Epithelial cell of proximal tubule (primary cell): ENCODE measurements around the gene PLCD1. TPM values are rescaled to one million over a fixed set of nuclear protein-coding genes. Genes with fewer than 3 reads are reported as not detected.

Source experiments
- DNase-seq: peaks from one replicate; pipeline ENCODE4 v3.0.0-alpha.2; 2011; ENCODE audit warnings: low read depth
- H3K4me3 ChIP-seq: 2 replicates; pipeline ENCODE4 v1.5.1; 2011; ENCODE audit warnings: low read depth, mild to moderate bottlenecking, low read length
- total RNA-seq: library from RNA; depleted of rRNA; stranded (reverse); fragments of >200 nt; gene quantifications from 2 replicates; pipeline ENCODE4 v1.2.3, GENCODE V29; 2015
- TF ChIP-seq, protein P1 (sequence below): conservative IDR thresholded peaks from 2 replicates; pipeline ENCODE4 v1.5.1; 2012; ENCODE audit warnings: low read depth, mild to moderate bottlenecking, low read length

Gene PLCD1
- total RNA-seq, 1 donor from 2014 or later = 11.2 TPM

DNA sequence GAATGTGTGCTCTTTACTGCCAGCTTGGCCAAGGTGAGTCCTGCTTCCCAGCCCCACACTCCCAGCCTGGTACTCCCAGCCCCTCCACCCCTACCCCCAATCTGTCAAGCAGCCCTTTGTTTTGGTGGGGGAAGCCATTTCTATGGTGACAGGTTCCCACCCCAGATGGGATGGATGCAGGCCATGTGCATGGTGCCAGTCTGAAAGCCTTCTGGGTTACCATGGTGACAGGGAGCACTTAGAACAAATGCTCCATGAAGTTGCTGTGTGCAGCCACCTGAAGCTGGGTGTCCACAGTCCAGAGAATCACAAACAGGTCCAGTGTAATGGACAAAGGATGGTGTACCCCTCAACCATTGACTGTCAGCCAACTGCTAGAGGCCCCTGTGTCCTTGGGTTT, 58.0 kb downstream of the PLCD1 start:
- no peak overlapping the region for H3K4me3 ChIP-seq
- TF ChIP-seq, protein P1, sequence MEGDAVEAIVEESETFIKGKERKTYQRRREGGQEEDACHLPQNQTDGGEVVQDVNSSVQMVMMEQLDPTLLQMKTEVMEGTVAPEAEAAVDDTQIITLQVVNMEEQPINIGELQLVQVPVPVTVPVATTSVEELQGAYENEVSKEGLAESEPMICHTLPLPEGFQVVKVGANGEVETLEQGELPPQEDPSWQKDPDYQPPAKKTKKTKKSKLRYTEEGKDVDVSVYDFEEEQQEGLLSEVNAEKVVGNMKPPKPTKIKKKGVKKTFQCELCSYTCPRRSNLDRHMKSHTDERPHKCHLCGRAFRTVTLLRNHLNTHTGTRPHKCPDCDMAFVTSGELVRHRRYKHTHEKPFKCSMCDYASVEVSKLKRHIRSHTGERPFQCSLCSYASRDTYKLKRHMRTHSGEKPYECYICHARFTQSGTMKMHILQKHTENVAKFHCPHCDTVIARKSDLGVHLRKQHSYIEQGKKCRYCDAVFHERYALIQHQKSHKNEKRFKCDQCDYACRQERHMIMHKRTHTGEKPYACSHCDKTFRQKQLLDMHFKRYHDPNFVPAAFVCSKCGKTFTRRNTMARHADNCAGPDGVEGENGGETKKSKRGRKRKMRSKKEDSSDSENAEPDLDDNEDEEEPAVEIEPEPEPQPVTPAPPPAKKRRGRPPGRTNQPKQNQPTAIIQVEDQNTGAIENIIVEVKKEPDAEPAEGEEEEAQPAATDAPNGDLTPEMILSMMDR = no peak
- DNase-seq = no peak

DNA sequence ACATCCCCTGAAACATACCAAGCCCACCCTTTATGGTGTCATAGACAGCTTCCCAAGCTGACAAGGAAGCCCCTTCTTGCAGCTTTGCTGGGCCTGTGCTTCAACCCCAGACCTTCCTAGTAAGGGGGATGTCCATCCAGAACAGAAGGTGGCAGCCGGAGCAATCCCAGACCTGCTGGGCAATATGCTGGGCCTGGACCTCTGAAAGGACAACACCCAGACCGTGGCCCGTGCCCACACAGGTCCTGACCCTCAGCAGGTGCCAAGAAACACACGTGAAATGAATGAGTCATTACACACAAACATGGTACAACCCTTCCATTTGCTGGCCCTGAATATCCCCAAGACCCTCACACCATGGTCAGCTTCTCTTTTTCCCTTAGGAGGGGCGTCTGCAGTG, 58.6 kb downstream of the PLCD1 start:
- no peak for DNase-seq
- TF ChIP-seq, protein P1 = no peak
- H3K4me3 ChIP-seq = no peak overlapping the region

DNA sequence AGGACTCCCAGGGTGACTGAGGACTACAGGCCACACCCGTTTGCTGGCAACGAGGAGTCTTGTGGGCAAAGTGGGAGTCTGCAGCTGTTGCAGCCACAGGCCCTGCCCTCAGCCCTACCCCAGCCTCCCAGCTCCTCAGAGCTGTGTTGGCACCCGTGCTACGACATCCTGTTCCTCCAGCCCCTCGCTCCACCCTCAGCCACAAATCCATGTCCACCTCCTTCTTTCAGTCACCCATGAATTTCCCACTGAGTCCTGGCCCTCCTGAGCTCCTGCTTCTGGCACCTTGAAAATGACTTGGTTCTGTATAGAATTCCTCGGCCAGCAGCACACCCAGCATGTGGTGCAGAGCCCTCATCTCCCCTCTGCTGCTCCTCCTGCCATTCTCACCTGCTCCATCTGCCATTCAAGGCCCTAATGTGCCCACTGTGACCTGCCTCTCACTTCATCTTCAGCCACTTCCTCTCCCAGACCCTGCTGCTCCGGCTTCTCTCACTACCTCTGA, 59.8 kb downstream of the PLCD1 start:
- no peak overlapping the region for H3K4me3 ChIP-seq
- TF ChIP-seq, protein P1 = no peak
- no peak for DNase-seq

DNA sequence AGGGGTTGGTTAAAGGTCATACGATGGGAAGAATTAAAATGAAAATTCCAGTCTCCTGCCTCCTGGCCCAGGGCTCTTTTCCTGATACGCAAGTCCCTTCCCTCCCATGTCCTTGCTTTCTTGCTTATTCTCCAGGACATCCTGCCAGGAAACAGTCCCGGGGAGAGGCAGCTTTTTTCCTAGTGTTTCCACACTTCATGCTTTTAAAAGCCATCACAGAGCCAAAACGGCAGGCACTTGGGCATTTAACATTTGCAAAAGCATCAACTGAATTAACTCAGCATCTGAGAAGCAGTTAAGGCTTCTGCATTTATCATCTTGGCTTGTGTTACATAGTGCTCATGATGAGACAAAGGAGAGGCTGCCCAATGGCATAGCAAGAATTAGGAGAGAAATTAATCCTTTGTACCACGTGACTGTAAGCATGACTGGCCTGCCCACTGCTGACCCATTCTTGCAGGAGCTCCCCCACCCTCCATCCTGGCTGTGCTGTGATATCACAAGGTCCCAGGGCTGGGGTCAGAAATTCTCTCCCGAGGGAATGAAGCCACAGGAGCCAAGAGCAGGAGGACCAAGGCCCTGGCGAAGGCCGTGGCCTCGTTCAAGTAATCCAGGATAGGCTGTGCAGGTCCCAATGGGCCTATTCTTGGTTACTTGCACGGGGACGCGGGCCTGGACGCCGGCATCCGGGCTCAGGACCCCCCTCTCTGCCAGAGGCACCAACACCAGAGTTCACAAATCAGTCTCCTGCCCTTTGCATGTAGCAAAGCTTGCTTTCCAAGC, 60.4 kb downstream of the PLCD1 start:
- TF ChIP-seq, protein P1 = no peak
- no peak overlapping the region for H3K4me3 ChIP-seq
- DNase-seq = no peak

DNA sequence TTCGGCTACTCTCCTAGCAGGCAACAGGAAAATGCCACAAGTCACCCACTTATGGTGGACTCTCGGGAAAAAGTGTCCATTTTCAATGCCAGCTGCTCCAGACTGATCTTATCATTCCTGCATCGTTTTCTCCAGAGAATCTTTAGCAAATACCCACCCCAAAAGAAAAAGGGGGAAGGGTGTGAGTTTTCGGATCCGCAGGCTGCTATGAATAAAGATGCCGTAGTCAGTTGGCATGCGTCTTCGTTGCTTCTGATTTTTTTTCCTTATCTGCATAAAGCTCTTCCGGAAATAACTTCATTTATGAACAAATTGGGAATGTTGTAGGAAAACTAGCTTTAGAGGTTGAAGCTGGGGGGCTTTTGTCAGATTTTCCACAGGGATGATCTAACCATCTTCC, 61.2 kb downstream of the PLCD1 start:
- TF ChIP-seq, protein P1 = no peak
- H3K4me3 ChIP-seq = no peak overlapping the region
- no peak for DNase-seq

DNA sequence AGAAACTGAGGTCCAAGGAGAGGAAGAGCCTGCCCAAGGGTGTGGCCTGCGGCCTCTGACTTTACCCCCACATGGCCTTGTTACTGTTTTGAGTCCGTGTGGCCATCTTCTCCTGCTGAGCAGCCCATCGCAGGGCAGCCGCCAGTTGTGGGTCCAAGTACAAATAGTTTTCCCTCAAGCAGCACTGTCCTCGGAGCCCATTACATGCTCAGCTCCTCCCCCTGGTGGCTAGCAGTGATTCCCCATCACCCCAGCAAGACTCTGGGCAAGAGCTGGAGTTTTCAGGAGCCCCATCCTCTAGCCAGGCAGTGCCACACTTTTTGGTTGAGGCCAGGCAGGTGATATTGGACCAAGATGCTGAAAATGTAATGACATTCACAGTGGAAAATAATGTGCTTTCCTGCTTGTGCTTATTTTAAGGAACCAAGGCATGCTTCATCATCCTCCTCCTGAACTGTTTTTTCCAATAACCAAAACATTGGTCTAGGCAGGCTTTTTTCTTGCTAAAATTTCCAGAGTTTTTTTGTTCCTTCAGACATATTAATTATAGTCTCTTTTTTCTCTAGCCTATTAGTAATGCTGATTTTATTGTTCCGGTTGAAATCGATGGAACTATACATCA, 62.1 kb downstream of the PLCD1 start:
- TF ChIP-seq, protein P1 = peak; percentile 89
- DNase-seq = no peak
- no peak overlapping the region for H3K4me3 ChIP-seq
